ENCODE data around the gene ARHGAP1. TPM values are rescaled to one million over a fixed set of nuclear protein-coding genes. Genes with fewer than 3 reads are reported as not detected.
A peak's percentile ranks its signal among the peaks of the same experiment; 100 is the strongest.

Gene ARHGAP1
- total RNA-seq (2012; rRNA removed): 36.8 and 39.5 TPM in 2 replicates

- peaks cover 42% of the 10 kb centered on the region for H3K36me3 ChIP-seq (ENCODE audit: insufficient read depth, low read length)
- H3K4me1 ChIP-seq (ENCODE audit: control insufficient read depth, insufficient read depth, low read length): peaks cover 39% of the 10 kb centered on the region
Measured at GRCh38 chr11:46700241-46701077, at the start of gene ARHGAP1, which contains the start of gene ZNF408. TSS of gene ARHGAP1 (minus strand) at chr11:46700619. CDS start at chr11:46696107, 4,512 bp downstream. TSS of gene ZNF408 (plus strand) at chr11:46701031. CDS start at chr11:46701048, 17 bp downstream.

GRCh38 chr11:46747150-46747549, 46.7 kb upstream of the ARHGAP1 start:
- H3K36me3 ChIP-seq (ENCODE audit: insufficient read depth, low read length): peaks cover 84% of the 10 kb centered on the region

More at GRCh38 chr11:46700241-46701077, at the start of gene ARHGAP1, which contains the start of gene ZNF408:
- peak within 1 kb of the TSS; percentile 90 for H3K4me2 ChIP-seq (ENCODE audit: low read length)
- no peaks in the 10 kb centered on the region for H3K27me3 ChIP-seq (ENCODE audit: control insufficient read depth, insufficient read depth, low read length)
- H3K9me3 ChIP-seq (replicated peaks; ENCODE audit: low read length): no peaks in the 10 kb centered on the region
- H3K9ac ChIP-seq (ENCODE audit: low read depth, low read length): peak within 1 kb of the TSS; percentile 94
- peak within 1 kb of the TSS; percentile 99 for H3K4me3 ChIP-seq (ENCODE audit: low read length)

GRCh38 chr11:46745995-46746394, 45.6 kb upstream of the ARHGAP1 start:
- Histone ChIP-seq H3K4me1 (ENCODE audit: control insufficient read depth, insufficient read depth, low read length) (no peaks in the 10 kb centered on the region), H3K9ac (ENCODE audit: low read depth, low read length) (no peak overlapping the region), H3K4me3 (ENCODE audit: low read length) (no peak overlapping the region), H3K27me3 (ENCODE audit: control insufficient read depth, insufficient read depth, low read length) (no peaks in the 10 kb centered on the region), H3K4me2 (ENCODE audit: low read length) (no peak overlapping the region), H3K9me3 (replicated peaks; ENCODE audit: low read length) (no peaks in the 10 kb centered on the region), H3K36me3 (ENCODE audit: insufficient read depth, low read length) (peaks cover 86% of the 10 kb centered on the region)

More at GRCh38 chr11:46747150-46747549, 46.7 kb upstream of the ARHGAP1 start:
- H3K27me3 ChIP-seq (ENCODE audit: control insufficient read depth, insufficient read depth, low read length): no peaks in the 10 kb centered on the region
- H3K4me3 ChIP-seq (ENCODE audit: low read length): no peak overlapping the region
- H3K4me1 ChIP-seq (ENCODE audit: control insufficient read depth, insufficient read depth, low read length): no peaks in the 10 kb centered on the region
- no peaks in the 10 kb centered on the region for H3K9me3 ChIP-seq (replicated peaks; ENCODE audit: low read length)
- no peak overlapping the region for H3K9ac ChIP-seq (ENCODE audit: low read depth, low read length)
- no peak overlapping the region for H3K4me2 ChIP-seq (ENCODE audit: low read length)

- Histone ChIP-seq H3K9me3 (replicated peaks; ENCODE audit: low read length) (no peaks in the 10 kb centered on the region), H3K36me3 (ENCODE audit: insufficient read depth, low read length) (peaks cover 81% of the 10 kb centered on the region), H3K4me2 (ENCODE audit: low read length) (no peak overlapping the region), H3K4me3 (ENCODE audit: low read length) (no peak overlapping the region), H3K27me3 (ENCODE audit: control insufficient read depth, insufficient read depth, low read length) (no peaks in the 10 kb centered on the region), H3K4me1 (ENCODE audit: control insufficient read depth, insufficient read depth, low read length) (no peaks in the 10 kb centered on the region), H3K9ac (ENCODE audit: low read depth, low read length) (no peak overlapping the region)
Measured at GRCh38 chr11:46745328-46745727, 44.9 kb upstream of the ARHGAP1 start.

GRCh38 chr11:46743693-46744339, 43.4 kb upstream of the ARHGAP1 start:
- no peaks in the 10 kb centered on the region for H3K27me3 ChIP-seq (ENCODE audit: control insufficient read depth, insufficient read depth, low read length)
- no peak overlapping the region for H3K4me3 ChIP-seq (ENCODE audit: low read length)
- H3K4me2 ChIP-seq (ENCODE audit: low read length): no peak overlapping the region
- no peak overlapping the region for H3K9ac ChIP-seq (ENCODE audit: low read depth, low read length)
- peaks cover 79% of the 10 kb centered on the region for H3K36me3 ChIP-seq (ENCODE audit: insufficient read depth, low read length)
- H3K4me1 ChIP-seq (ENCODE audit: control insufficient read depth, insufficient read depth, low read length): no peaks in the 10 kb centered on the region
- no peaks in the 10 kb centered on the region for H3K9me3 ChIP-seq (replicated peaks; ENCODE audit: low read length)

GRCh38 chr11:46743043-46743442, 42.6 kb upstream of the ARHGAP1 start:
- no peak overlapping the region for H3K9ac ChIP-seq (ENCODE audit: low read depth, low read length)
- no peak overlapping the region for H3K4me3 ChIP-seq (ENCODE audit: low read length)
- H3K36me3 ChIP-seq (ENCODE audit: insufficient read depth, low read length): peaks cover 76% of the 10 kb centered on the region
- no peaks in the 10 kb centered on the region for H3K4me1 ChIP-seq (ENCODE audit: control insufficient read depth, insufficient read depth, low read length)
- no peak overlapping the region for H3K4me2 ChIP-seq (ENCODE audit: low read length)
- H3K27me3 ChIP-seq (ENCODE audit: control insufficient read depth, insufficient read depth, low read length): no peaks in the 10 kb centered on the region
- no peaks in the 10 kb centered on the region for H3K9me3 ChIP-seq (replicated peaks; ENCODE audit: low read length)

- no peaks in the 10 kb centered on the region for H3K9me3 ChIP-seq (replicated peaks; ENCODE audit: low read length)
- no peak overlapping the region for H3K9ac ChIP-seq (ENCODE audit: low read depth, low read length)
- no peaks in the 10 kb centered on the region for H3K27me3 ChIP-seq (ENCODE audit: control insufficient read depth, insufficient read depth, low read length)
- no peaks in the 10 kb centered on the region for H3K4me1 ChIP-seq (ENCODE audit: control insufficient read depth, insufficient read depth, low read length)
- no peak overlapping the region for H3K4me2 ChIP-seq (ENCODE audit: low read length)
- H3K4me3 ChIP-seq (ENCODE audit: low read length): no peak overlapping the region
- H3K36me3 ChIP-seq (ENCODE audit: insufficient read depth, low read length): peaks cover 65% of the 10 kb centered on the region
Measured at GRCh38 chr11:46741600-46742484, 41.4 kb upstream of the ARHGAP1 start.

- peaks cover 39% of the 10 kb centered on the region for H3K36me3 ChIP-seq (ENCODE audit: insufficient read depth, low read length)
- H3K9ac ChIP-seq (ENCODE audit: low read depth, low read length): no peak overlapping the region
- no peaks in the 10 kb centered on the region for H3K9me3 ChIP-seq (replicated peaks; ENCODE audit: low read length)
- no peaks in the 10 kb centered on the region for H3K4me1 ChIP-seq (ENCODE audit: control insufficient read depth, insufficient read depth, low read length)
- H3K4me2 ChIP-seq (ENCODE audit: low read length): no peak overlapping the region
- no peak overlapping the region for H3K4me3 ChIP-seq (ENCODE audit: low read length)
- H3K27me3 ChIP-seq (ENCODE audit: control insufficient read depth, insufficient read depth, low read length): no peaks in the 10 kb centered on the region
Measured at GRCh38 chr11:46738887-46739286, 38.5 kb upstream of the ARHGAP1 start.

- Histone ChIP-seq H3K4me3 (ENCODE audit: low read length) (no peak overlapping the region), H3K9ac (ENCODE audit: low read depth, low read length) (no peak overlapping the region), H3K36me3 (ENCODE audit: insufficient read depth, low read length) (peaks cover 27% of the 10 kb centered on the region), H3K4me2 (ENCODE audit: low read length) (no peak overlapping the region), H3K9me3 (replicated peaks; ENCODE audit: low read length) (no peaks in the 10 kb centered on the region), H3K27me3 (ENCODE audit: control insufficient read depth, insufficient read depth, low read length) (no peaks in the 10 kb centered on the region), H3K4me1 (ENCODE audit: control insufficient read depth, insufficient read depth, low read length) (no peaks in the 10 kb centered on the region)
Measured at GRCh38 chr11:46737699-46738098, 37.3 kb upstream of the ARHGAP1 start.

GRCh38 chr11:46736615-46737014, 36.2 kb upstream of the ARHGAP1 start:
- Histone ChIP-seq H3K9me3 (replicated peaks; ENCODE audit: low read length) (no peaks in the 10 kb centered on the region), H3K9ac (ENCODE audit: low read depth, low read length) (no peak overlapping the region), H3K4me1 (ENCODE audit: control insufficient read depth, insufficient read depth, low read length) (no peaks in the 10 kb centered on the region), H3K4me2 (ENCODE audit: low read length) (no peak overlapping the region), H3K36me3 (ENCODE audit: insufficient read depth, low read length) (peaks cover 17% of the 10 kb centered on the region), H3K27me3 (ENCODE audit: control insufficient read depth, insufficient read depth, low read length) (no peaks in the 10 kb centered on the region), H3K4me3 (ENCODE audit: low read length) (no peak overlapping the region)

- H3K9me3 ChIP-seq (replicated peaks; ENCODE audit: low read length): no peaks in the 10 kb centered on the region
- no peak overlapping the region for H3K4me2 ChIP-seq (ENCODE audit: low read length)
- H3K4me1 ChIP-seq (ENCODE audit: control insufficient read depth, insufficient read depth, low read length): no peaks in the 10 kb centered on the region
- no peaks in the 10 kb centered on the region for H3K27me3 ChIP-seq (ENCODE audit: control insufficient read depth, insufficient read depth, low read length)
- H3K4me3 ChIP-seq (ENCODE audit: low read length): no peak overlapping the region
- H3K9ac ChIP-seq (ENCODE audit: low read depth, low read length): no peak overlapping the region
- peaks cover 12% of the 10 kb centered on the region for H3K36me3 ChIP-seq (ENCODE audit: insufficient read depth, low read length)
Measured at GRCh38 chr11:46736146-46736545, 35.7 kb upstream of the ARHGAP1 start.

Data from skeletal muscle satellite cell (primary cell).